DND-41 (cell line): Measurements from ENCODE around the gene VCP.

Source experiments
- ATAC-seq: fragments of 200-7000 bp; cut with Tn5 transposase; 3 replicates; pipeline ENCODE4 v1.9.1; 2021; ENCODE audit warnings: low read depth; ENCODE audit not compliant: insufficient read depth
- DNase-seq: peaks from one replicate; pipeline ENCODE4 v3.0.0-alpha.2; 2020
- H2AFZ ChIP-seq: 2 replicates; pipeline ENCODE4 v1.6.0; 2012; ENCODE audit warnings: low read depth, low read length
- H3K27ac ChIP-seq: 2 replicates; pipeline ENCODE4 v1.5.1; 2012; ENCODE audit warnings: low read length, inconsistent platforms
- H3K27me3 ChIP-seq: fragments of 200-600 bp; sonication (generic); 2 replicates; pipeline ENCODE4 v1.6.0; 2012; ENCODE audit warnings: low read length, mild to moderate bottlenecking, inconsistent platforms; ENCODE audit not compliant: insufficient read depth, poor library complexity
- H3K36me3 ChIP-seq: 2 replicates; pipeline ENCODE4 v1.5.1; 2012; ENCODE audit warnings: low read length, inconsistent platforms; ENCODE audit not compliant: insufficient read depth
- H3K4me1 ChIP-seq: 2 replicates; pipeline ENCODE4 v1.5.1; 2012; ENCODE audit warnings: mild to moderate bottlenecking, low read length; ENCODE audit not compliant: insufficient read depth
- H3K4me2 ChIP-seq: 2 replicates; pipeline ENCODE4 v1.6.0; 2012; ENCODE audit warnings: mild to moderate bottlenecking, moderate library complexity, low read length, inconsistent platforms; ENCODE audit not compliant: insufficient read depth
- H3K4me3 ChIP-seq, 2 experiments: fragments of 200-600 bp in 1 of 2; shearing (Covaris generic) in 1 of 2; 2 replicates each; pipeline ENCODE4 v1.5.1; 2012 to 2016; ENCODE audit warnings: inconsistent platforms in 2 of 2, low read length in 2 of 2, mild to moderate bottlenecking in 2 of 2, low read depth in 1 of 2, moderate library complexity in 1 of 2
- H3K79me2 ChIP-seq: 2 replicates; pipeline ENCODE4 v1.6.0; 2012; ENCODE audit warnings: low read length, inconsistent platforms; ENCODE audit not compliant: insufficient read depth
- H3K9ac ChIP-seq: 2 replicates; pipeline ENCODE4 v1.6.0; 2012; ENCODE audit warnings: low read depth, mild to moderate bottlenecking, inconsistent platforms, low read length, moderate library complexity
- H3K9me3 ChIP-seq: 2 replicates; pipeline ENCODE4 v1.5.1; 2012; ENCODE audit warnings: low read length, moderate library complexity, mild to moderate bottlenecking, inconsistent platforms; ENCODE audit not compliant: insufficient read depth, severe bottlenecking
- H4K20me1 ChIP-seq: 2 replicates; pipeline ENCODE4 v1.6.0; 2012; ENCODE audit warnings: low read length; ENCODE audit not compliant: insufficient read depth
- EZH2 ChIP-seq: IDR thresholded peaks from 3 replicates; pipeline ENCODE4 v1.6.1; 2012; ENCODE audit warnings: borderline replicate concordance, low read depth, mild to moderate bottlenecking, moderate library complexity, low read length, inconsistent platforms; ENCODE audit not compliant: severe bottlenecking
- TF ChIP-seq, protein P1 (sequence below): IDR thresholded peaks from 2 replicates; pipeline ENCODE4 v1.5.1; 2012; ENCODE audit warnings: borderline replicate concordance, low read length, moderate library complexity, mild to moderate bottlenecking; ENCODE audit not compliant: poor library complexity, severe bottlenecking; ENCODE audit errors: extremely low read depth

VCP gene

DNA sequence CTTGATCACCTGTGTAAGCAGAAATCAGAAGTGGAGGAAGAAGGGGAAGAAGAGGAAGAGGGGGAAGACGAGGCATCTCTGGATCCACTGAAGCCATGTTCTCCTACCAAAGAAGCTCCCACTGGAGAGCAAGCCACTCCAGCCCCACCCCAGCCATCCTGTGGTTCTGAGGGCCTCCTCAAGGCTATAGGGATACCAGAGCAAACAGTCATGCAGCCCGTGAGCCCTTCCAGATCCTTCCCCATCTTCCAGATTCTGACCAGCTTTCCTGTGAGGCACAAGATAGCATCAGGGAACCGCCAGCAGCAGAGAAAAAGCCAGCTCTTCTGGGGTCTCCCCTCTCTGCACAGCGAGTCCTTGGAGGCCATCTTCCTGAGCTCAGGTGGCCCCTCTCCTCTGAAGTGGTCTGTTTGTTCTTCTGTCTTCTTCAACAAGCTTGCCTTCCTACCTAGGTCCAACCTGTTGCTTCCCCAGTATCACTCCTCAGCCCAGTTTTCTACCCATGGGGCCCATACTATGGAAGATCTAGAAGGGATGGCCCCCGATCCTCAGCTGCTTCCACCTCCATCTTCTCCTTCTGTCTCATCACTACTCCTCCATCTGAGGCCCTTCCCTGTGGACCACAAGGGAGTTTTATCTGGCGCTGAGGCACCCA, 29.4 kb downstream of the VCP start:
- no peak overlapping the region for H2AFZ ChIP-seq
- TF ChIP-seq, protein P1, sequence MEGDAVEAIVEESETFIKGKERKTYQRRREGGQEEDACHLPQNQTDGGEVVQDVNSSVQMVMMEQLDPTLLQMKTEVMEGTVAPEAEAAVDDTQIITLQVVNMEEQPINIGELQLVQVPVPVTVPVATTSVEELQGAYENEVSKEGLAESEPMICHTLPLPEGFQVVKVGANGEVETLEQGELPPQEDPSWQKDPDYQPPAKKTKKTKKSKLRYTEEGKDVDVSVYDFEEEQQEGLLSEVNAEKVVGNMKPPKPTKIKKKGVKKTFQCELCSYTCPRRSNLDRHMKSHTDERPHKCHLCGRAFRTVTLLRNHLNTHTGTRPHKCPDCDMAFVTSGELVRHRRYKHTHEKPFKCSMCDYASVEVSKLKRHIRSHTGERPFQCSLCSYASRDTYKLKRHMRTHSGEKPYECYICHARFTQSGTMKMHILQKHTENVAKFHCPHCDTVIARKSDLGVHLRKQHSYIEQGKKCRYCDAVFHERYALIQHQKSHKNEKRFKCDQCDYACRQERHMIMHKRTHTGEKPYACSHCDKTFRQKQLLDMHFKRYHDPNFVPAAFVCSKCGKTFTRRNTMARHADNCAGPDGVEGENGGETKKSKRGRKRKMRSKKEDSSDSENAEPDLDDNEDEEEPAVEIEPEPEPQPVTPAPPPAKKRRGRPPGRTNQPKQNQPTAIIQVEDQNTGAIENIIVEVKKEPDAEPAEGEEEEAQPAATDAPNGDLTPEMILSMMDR: no peak
- no peak for TF ChIP-seq EZH2
- no peaks in the 10 kb centered on the region for H3K4me1 ChIP-seq
- H3K27ac ChIP-seq: no peak overlapping the region
- no peaks in the 10 kb centered on the region; the same call in 1 of the 2 replicates for H4K20me1 ChIP-seq
- peaks cover 5% of the 10 kb centered on the region; the same call in 1 of the 2 replicates for H3K36me3 ChIP-seq
- H3K4me2 ChIP-seq: no peak overlapping the region
- H3K4me3 ChIP-seq: no peak overlapping the region
- H3K79me2 ChIP-seq: no peaks in the 10 kb centered on the region
- no peaks in the 10 kb centered on the region for H3K9me3 ChIP-seq
- no peak overlapping the region for H3K9ac ChIP-seq
- ATAC-seq: no peak
- no peaks in the 10 kb centered on the region for H3K27me3 ChIP-seq
- DNase-seq: no peak

DNA sequence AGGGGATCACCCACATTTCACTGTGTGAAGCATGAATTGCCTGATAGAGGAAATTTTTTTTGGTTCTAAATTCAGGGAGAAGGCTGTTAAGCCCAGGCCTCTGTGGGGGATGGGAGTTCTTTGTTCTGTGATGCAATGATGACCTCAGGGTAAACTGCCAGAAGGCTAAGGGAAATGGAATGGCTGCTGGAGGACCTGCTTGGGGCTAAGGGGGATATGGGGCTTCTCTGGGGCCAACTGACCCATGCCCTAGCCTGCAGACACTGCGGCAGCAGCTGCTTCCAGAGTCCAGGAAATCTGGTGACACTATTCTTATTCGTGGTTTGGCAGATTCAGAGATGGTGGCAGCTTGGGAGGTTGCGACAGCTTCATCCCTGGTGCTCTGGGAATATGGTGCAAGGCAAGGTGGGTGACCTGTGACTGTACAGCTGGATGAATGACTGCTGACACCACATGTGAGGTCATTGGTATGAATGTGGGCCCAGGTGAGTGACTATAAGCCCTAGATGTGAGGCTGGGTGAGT, 30.3 kb downstream of the VCP start:
- no peak for ATAC-seq
- Histone ChIP-seq H2AFZ (no peak overlapping the region), H3K27me3 (no peaks in the 10 kb centered on the region), H3K4me2 (no peak overlapping the region), H3K27ac (no peak overlapping the region), H3K9me3 (no peaks in the 10 kb centered on the region), H4K20me1 (no peaks in the 10 kb centered on the region; the same call in 1 of the 2 replicates), H3K9ac (no peak overlapping the region), H3K4me1 (no peaks in the 10 kb centered on the region), H3K79me2 (no peaks in the 10 kb centered on the region), H3K36me3 (peaks cover 5% of the 10 kb centered on the region; the same call in 1 of the 2 replicates), H3K4me3 (no peak overlapping the region)
- no peak for DNase-seq
- TF ChIP-seq EZH2: no peak
- TF ChIP-seq, protein P1: no peak

DNA sequence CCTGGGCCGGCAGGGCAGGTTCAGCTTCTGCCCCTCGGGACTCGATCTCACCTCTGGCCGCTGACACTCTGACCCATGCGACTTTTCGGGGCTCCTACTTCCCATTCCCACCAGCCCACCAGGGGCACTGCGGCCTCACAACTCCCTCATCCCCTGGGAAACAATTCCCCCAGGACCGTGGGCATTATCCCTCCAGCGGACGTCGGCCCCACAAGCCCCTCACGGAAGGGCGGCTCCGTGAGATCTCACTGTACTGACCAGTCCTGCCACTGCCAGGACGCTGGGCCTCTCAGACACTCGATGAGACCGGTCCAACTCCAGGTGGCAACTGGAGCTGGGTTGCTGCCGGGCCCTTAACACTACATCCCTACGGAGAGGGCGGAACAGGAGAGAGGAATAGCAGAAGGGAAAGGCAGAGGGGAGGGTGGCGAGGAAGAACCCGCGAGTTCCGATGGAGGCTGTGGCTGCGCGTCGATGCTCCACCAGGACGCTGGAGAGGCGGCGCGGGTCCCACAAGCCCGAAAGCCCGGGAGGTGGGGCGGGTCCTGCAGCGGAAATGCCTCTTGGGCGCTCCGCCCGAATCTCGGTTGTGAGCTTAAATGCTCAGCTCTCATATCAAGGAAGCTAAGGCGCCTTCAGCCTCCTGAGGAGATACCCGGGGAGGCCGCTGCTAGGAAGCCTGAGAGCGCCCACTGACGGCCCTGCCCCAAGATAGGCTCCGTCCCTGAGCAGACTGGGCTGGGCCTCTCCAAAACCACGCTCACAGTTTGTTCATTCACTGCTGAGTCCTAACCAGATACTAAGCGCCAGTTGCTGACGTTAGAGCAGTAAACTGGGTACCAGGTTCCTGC, 36.3 kb downstream of the VCP start:
- Histone ChIP-seq H3K4me2 (no peak overlapping the region), H3K27me3 (no peaks in the 10 kb centered on the region), H2AFZ (no peak overlapping the region), H3K9ac (no peak overlapping the region), H3K4me1 (no peaks in the 10 kb centered on the region), H3K9me3 (no peaks in the 10 kb centered on the region), H4K20me1 (no peaks in the 10 kb centered on the region), H3K79me2 (no peaks in the 10 kb centered on the region), H3K27ac (no peak overlapping the region), H3K36me3 (no peaks in the 10 kb centered on the region), H3K4me3 (no peak overlapping the region)
- ATAC-seq: no peak
- no peak for TF ChIP-seq EZH2
- TF ChIP-seq, protein P1: no peak
- DNase-seq: no peak
